GM13976 (cell line): ENCODE data around the gene RIC3.
"Not testable (repeated sequence)": the region's sequence is repeated elsewhere in the genome, so short reads cannot be mapped to it uniquely, and the experiment has no call there.

Experiments
- DNase-seq: peaks from one replicate; pipeline ENCODE4 v3.0.0; 2012; ENCODE audit warnings: low spot score
- CTCF ChIP-seq: IDR thresholded peaks from 2 replicates; pipeline ENCODE4 v1.5.1; 2012; ENCODE audit warnings: borderline replicate concordance, mild to moderate bottlenecking; ENCODE audit not compliant: insufficient read depth; ENCODE audit errors: extremely low read depth, missing control alignments, control extremely low read depth
- in situ Hi-C: fragments of 300-500 bp; cut with MboI; formaldehyde crosslinking; loops from one replicate; pipeline ENCODE4 v1.12.0; 2022; ENCODE audit warnings: low sequenced_read_pairs, mixed read lengths, inconsistent platforms; ENCODE audit not compliant: unreplicated experiment

RIC3 gene

DNA sequence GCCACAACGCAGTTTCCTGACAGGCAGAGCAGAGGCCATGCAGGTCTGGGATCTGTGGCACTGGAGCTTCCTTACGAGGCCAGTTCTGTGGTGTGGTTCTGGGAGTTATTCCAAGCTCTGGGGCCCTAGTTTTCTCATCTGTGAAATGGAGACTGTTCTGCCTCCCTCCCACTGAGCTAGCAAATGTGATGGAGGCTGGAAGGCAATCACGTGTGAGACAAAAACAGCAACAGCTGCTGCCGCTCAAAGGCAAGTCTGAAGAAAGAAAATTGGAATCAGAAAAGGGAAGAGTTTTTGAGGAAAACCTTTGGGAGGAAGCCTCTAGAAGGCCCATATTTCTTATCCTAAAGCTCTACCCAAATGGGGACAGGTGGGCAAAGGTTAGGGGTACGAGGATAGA is 8.3 kb upstream of the RIC3 start:
- no peak for TF ChIP-seq CTCF
- in situ Hi-C loops: no loop called here
- DNase-seq: no peak

GRCh38 chr11:8167796-8168195 is 1.0 kb downstream of the RIC3 start:
- DNase-seq: no peak
- no peak for TF ChIP-seq CTCF
- in situ Hi-C loops: no loop called here

DNA sequence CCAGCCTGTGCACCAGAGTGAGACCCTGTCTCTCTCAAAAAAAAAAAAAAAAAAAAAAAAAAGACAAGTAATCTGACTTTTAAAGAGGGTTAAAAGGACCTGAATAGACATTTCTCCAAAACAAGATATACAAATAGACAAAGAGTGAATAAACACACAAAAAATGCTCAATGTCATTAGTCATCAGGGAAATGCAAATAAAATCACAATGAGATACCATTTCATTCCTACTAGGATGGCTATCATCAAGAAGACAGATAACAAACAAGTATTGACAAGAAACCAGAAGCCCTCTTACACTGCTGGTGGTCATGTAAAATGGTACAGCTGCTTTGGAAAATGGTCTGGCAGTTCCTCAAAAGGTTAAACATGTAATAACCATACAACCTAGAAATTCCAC is 4.1 kb downstream of the RIC3 start:
- in situ Hi-C loops: no loop called here
- no peak for TF ChIP-seq CTCF
- DNase-seq: no peak

DNA sequence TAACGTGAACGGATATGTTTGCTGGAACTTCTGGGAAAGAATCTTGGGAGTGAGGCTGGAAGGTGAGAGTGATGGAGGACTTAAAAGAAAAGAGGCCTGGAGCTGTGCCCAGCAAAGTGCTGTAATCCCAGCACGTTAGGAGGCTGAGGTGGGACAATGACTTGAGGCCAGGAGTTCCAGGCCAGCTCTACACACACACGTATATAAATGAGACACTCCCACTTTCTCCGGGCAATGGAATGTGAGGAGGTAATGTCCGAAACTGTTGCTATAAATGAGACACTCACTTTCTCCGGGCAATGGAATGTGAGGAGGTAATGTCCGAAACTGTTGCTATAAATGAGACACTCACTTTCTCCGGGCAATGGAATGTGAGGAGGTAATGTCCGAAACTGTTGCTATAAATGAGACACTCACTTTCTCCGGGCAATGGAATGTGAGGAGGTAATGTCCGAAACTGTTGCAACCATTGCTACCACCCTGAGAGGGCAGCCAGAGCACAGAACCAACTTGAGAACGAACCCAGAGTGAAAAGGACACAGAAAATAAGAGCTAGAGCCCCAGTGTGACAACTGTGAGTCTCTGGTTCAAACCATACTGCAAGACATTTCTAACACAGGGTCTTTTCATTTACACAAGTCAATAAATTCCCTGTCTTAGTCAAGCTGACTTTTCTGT is 7.1 kb downstream of the RIC3 start:
- DNase-seq, in situ Hi-C loops: not testable (repeated sequence)

DNA sequence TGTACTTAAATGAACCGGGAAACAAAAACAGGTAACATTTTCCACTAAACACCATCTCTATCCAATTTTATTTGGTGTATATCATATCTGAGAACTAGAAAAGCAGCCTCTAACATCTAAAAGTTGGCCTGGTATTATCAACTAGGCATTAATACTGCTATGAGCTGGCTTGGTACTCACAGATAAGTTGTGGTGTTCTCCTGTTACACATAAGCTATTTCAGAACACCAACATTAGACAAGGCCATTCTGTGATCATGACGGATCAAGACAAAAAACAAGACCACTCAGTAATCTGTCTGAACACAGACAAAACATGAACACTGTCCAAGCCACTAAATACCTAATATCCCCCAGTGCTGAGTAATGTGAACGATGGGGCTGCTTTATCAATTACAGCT is 11.9 kb downstream of the RIC3 start:
- DNase-seq: no peak
- in situ Hi-C loops: no loop called here
- TF ChIP-seq CTCF: no peak

- TF ChIP-seq CTCF: no peak
- DNase-seq: no peak
- in situ Hi-C loops: no loop called here
Measured at GRCh38 chr11:8149726-8150125, 19.1 kb downstream of the RIC3 start.

- no peak for TF ChIP-seq CTCF
- DNase-seq: no peak
- in situ Hi-C loops: no loop called here
Measured at GRCh38 chr11:8138526-8138925, 30.3 kb downstream of the RIC3 start.
